ENCODE data around the gene SCGN. TPM values are rescaled to one million over a fixed set of nuclear protein-coding genes. Genes with fewer than 3 reads are reported as not detected.

The SCGN gene
- total and polyA plus RNA-seq, 2 of the 13 experiments (the other 11 are each of a cell fraction or from before 2014, with no cell fraction given) = 2.9 to 29.0 TPM

DNA sequence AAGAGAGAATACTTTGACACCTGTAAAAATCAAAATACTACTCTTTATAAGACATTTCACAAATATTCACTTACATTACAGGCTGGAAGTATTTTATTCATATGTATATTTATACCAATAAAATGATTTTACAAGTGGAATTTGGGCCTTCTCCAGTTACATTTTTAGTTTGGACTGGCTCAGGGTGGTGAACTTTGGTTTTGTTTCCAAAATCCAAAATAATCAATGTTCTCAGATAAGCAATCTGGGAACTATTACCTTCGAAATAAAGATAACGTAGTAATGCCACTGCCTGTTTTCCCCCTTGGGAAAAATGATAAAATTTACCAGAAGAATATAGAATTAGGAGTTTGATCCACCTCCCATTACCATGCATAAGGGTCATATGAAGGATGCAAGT lies 31.6 kb upstream of the SCGN start:
- no peaks in the 10 kb centered on the region for H3K27me3 ChIP-seq (ENCODE audit: control insufficient read depth in 1 of 2, insufficient read depth in 2 of 2, low read length in 2 of 2)
- BruUV-seq (replicated peaks) = no TSS peak
- no peak overlapping the region for H3K9ac ChIP-seq (ENCODE audit: insufficient read depth, low read depth, low read length)
- intact Hi-C loops (cut with micrococcal nuclease; ENCODE audit: unreplicated experiment) = no loop called here
- FAIRE-seq (no peak), ATAC-seq (no peak), DNase-seq (ENCODE audit: low spot score) (no peak)
- no peak overlapping the region for H2AFZ ChIP-seq (ENCODE audit: low read length)
- H3K27ac ChIP-seq (ENCODE audit: extremely low read length, insufficient read depth, low read length) = no peak overlapping the region
- no peaks in the 10 kb centered on the region for H3K9me3 ChIP-seq (ENCODE audit: low read length)
- TF ChIP-seq CBX2 (IDR thresholded peaks at IDR 0.05; ENCODE audit: low read depth, low read length) = no peak
- no peak for TF ChIP-seq CBX2 (CRISPR knock-in tag; IDR thresholded peaks at IDR 0.05; ENCODE audit: low read depth)
- no peak for TF ChIP-seq ZNF256 (CRISPR knock-in tag; conservative IDR thresholded peaks at IDR 0.05)
- no peak for TF ChIP-seq RXRA (CRISPR knock-in tag; IDR thresholded peaks at IDR 0.05)
- TF ChIP-seq, protein P1, sequence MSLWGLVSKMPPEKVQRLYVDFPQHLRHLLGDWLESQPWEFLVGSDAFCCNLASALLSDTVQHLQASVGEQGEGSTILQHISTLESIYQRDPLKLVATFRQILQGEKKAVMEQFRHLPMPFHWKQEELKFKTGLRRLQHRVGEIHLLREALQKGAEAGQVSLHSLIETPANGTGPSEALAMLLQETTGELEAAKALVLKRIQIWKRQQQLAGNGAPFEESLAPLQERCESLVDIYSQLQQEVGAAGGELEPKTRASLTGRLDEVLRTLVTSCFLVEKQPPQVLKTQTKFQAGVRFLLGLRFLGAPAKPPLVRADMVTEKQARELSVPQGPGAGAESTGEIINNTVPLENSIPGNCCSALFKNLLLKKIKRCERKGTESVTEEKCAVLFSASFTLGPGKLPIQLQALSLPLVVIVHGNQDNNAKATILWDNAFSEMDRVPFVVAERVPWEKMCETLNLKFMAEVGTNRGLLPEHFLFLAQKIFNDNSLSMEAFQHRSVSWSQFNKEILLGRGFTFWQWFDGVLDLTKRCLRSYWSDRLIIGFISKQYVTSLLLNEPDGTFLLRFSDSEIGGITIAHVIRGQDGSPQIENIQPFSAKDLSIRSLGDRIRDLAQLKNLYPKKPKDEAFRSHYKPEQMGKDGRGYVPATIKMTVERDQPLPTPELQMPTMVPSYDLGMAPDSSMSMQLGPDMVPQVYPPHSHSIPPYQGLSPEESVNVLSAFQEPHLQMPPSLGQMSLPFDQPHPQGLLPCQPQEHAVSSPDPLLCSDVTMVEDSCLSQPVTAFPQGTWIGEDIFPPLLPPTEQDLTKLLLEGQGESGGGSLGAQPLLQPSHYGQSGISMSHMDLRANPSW (CRISPR knock-in tag; IDR thresholded peaks at IDR 0.05; ENCODE audit: borderline replicate concordance) = no peak
- H3K79me2 ChIP-seq (ENCODE audit: insufficient read depth, low read length) = no peaks in the 10 kb centered on the region
- H3K36me3 ChIP-seq (replicated peaks in 1 of 2; ENCODE audit: control insufficient read depth in 1 of 2, insufficient read depth in 2 of 2, low read length in 2 of 2) = no peaks in the 10 kb centered on the region
- no peak overlapping the region for H3K4me2 ChIP-seq (ENCODE audit: low read depth, low read length)
- H4K20me1 ChIP-seq (ENCODE audit: insufficient read depth, low read length) = no peaks in the 10 kb centered on the region
- ChIA-PET CTCF (ENCODE audit: low intra/inter-chr PET ratio, low total read pairs) (no interaction called here), POLR2A (no interaction called here)
- H3K4me3 ChIP-seq (replicated peaks in 1 of 3; ENCODE audit: insufficient read depth in 1 of 3, low read depth in 2 of 3, low read length in 3 of 3) = no peak overlapping the region
- peaks cover 14% of the 10 kb centered on the region for H3K4me1 ChIP-seq (ENCODE audit: insufficient read depth, low read length)
- WGBS (ENCODE audit: low lambda C conversion rate) = 67% methylated on average over 2 of the region's 2 CpGs
- in situ Hi-C loops (cut with HindIII; ENCODE audit: extremely low pct_ligation_motif_present, low pct_unique_long_range_greater_than_20kb) = no loop called here

DNA sequence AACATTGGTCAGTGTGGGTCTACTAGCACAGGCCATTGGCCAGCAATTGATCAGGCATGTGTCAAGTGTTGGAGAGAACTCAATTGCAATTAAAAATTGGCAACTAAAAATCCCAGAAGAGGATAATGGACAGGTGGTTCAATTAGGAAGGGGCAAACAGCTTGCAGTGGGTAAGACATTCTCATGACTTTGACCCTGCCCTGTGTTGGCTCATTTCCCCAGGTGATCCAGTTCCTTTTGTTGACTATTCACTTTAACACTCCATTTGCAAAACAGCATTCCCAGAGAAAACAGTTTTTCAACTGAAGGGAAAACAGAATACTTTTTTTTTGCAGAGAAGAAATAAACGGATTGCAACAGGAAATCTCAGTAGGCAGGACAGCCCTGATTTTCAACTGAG lies 28.9 kb upstream of the SCGN start:
- H3K4me1 ChIP-seq (ENCODE audit: insufficient read depth, low read length) = peaks cover 25% of the 10 kb centered on the region
- H3K27me3 ChIP-seq (ENCODE audit: control insufficient read depth in 1 of 2, insufficient read depth in 2 of 2, low read length in 2 of 2) = no peaks in the 10 kb centered on the region
- H4K20me1 ChIP-seq (ENCODE audit: insufficient read depth, low read length) = no peaks in the 10 kb centered on the region
- H3K4me3 ChIP-seq (replicated peaks in 1 of 3; ENCODE audit: insufficient read depth in 1 of 3, low read depth in 2 of 3, low read length in 3 of 3) = no peak overlapping the region
- no TSS peak for BruUV-seq (replicated peaks)
- no peak overlapping the region for H3K9ac ChIP-seq (ENCODE audit: insufficient read depth, low read depth, low read length)
- H3K79me2 ChIP-seq (ENCODE audit: insufficient read depth, low read length) = no peaks in the 10 kb centered on the region
- H3K4me2 ChIP-seq (ENCODE audit: low read depth, low read length) = no peak overlapping the region
- H2AFZ ChIP-seq (ENCODE audit: low read length) = no peak overlapping the region
- FAIRE-seq (no peak), ATAC-seq (no peak), DNase-seq (ENCODE audit: low spot score) (no peak)
- no peaks in the 10 kb centered on the region for H3K9me3 ChIP-seq (ENCODE audit: low read length)
- WGBS (ENCODE audit: low lambda C conversion rate) = 45% methylated on average over 1 of the region's 1 CpG
- ChIA-PET POLR2A (no interaction called here), CTCF (ENCODE audit: low intra/inter-chr PET ratio, low total read pairs) (no interaction called here)
- no peaks in the 10 kb centered on the region for H3K36me3 ChIP-seq (replicated peaks in 1 of 2; ENCODE audit: control insufficient read depth in 1 of 2, insufficient read depth in 2 of 2, low read length in 2 of 2)
- in situ Hi-C loops (cut with HindIII; ENCODE audit: extremely low pct_ligation_motif_present, low pct_unique_long_range_greater_than_20kb) (no loop called here), intact Hi-C loops (cut with micrococcal nuclease; ENCODE audit: unreplicated experiment) (no loop called here)
- no peak overlapping the region for H3K27ac ChIP-seq (ENCODE audit: extremely low read length, insufficient read depth, low read length)
- TF ChIP-seq, protein P2, sequence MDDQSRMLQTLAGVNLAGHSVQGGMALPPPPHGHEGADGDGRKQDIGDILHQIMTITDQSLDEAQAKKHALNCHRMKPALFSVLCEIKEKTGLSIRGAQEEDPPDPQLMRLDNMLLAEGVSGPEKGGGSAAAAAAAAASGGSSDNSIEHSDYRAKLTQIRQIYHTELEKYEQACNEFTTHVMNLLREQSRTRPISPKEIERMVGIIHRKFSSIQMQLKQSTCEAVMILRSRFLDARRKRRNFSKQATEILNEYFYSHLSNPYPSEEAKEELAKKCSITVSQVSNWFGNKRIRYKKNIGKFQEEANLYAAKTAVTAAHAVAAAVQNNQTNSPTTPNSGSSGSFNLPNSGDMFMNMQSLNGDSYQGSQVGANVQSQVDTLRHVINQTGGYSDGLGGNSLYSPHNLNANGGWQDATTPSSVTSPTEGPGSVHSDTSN (CRISPR knock-in tag; IDR thresholded peaks at IDR 0.05; ENCODE audit: borderline replicate concordance) = no peak
- TF ChIP-seq, protein P3, sequence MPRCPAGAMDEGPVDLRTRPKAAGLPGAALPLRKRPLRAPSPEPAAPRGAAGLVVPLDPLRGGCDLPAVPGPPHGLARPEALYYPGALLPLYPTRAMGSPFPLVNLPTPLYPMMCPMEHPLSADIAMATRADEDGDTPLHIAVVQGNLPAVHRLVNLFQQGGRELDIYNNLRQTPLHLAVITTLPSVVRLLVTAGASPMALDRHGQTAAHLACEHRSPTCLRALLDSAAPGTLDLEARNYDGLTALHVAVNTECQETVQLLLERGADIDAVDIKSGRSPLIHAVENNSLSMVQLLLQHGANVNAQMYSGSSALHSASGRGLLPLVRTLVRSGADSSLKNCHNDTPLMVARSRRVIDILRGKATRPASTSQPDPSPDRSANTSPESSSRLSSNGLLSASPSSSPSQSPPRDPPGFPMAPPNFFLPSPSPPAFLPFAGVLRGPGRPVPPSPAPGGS (CRISPR knock-in tag; IDR thresholded peaks at IDR 0.05) = no peak
- TF ChIP-seq MTF2 (CRISPR knock-in tag; IDR thresholded peaks at IDR 0.05; ENCODE audit: borderline replicate concordance) (no peak), RFX1 (IDR thresholded peaks at IDR 0.05) (no peak), TMF1 (CRISPR knock-in tag; IDR thresholded peaks at IDR 0.05; ENCODE audit: low read depth) (no peak), ZNF878 (CRISPR knock-in tag; IDR thresholded peaks at IDR 0.05) (no peak), ZFP82 (CRISPR knock-in tag; IDR thresholded peaks at IDR 0.05; ENCODE audit: borderline replicate concordance) (no peak), U2AF1 (optimal IDR thresholded peaks at IDR 0.05; ENCODE audit: low read depth, low read length) (no peak), ZNF761 (CRISPR knock-in tag; conservative IDR thresholded peaks at IDR 0.05) (no peak), TCF12 (IDR thresholded peaks at IDR 0.05) (no peak), TCF12 (CRISPR knock-in tag; IDR thresholded peaks at IDR 0.05) (no peak)
